Nephron progenitor cell (in vitro differentiated cells): Measurements from ENCODE around the gene RAD51B.

Source experiments
- DNase-seq: peaks from one replicate; pipeline ENCODE4 v3.0.0; 2021
- H3K27ac Mint-ChIP-seq: 2 replicates; pipeline ENCODE4 v1.8.0; 2021; ENCODE audit warnings: mild to moderate bottlenecking, moderate library complexity, mixed read lengths
- H3K27me3 Mint-ChIP-seq: 2 replicates; pipeline ENCODE4 v1.8.0; 2021; ENCODE audit warnings: mild to moderate bottlenecking, low read depth, mixed read lengths; ENCODE audit not compliant: poor library complexity
- H3K36me3 Mint-ChIP-seq: 2 replicates; pipeline ENCODE4 v1.8.0; 2021; ENCODE audit warnings: low read depth, mixed read lengths
- H3K4me1 Mint-ChIP-seq: 2 replicates; pipeline ENCODE4 v1.8.0; 2021; ENCODE audit warnings: mixed read lengths
- H3K4me3 Mint-ChIP-seq: 2 replicates; pipeline ENCODE4 v1.8.0; 2021; ENCODE audit warnings: mild to moderate bottlenecking, moderate library complexity, mixed read lengths
- H3K9me3 Mint-ChIP-seq: 2 replicates; pipeline ENCODE4 v1.8.0; 2021; ENCODE audit warnings: mild to moderate bottlenecking, moderate library complexity, mixed read lengths
- TF ChIP-seq, protein P1 (sequence below): fragments of 200-600 bp; sonication (generic); IDR thresholded peaks from 2 replicates; pipeline ENCODE4 v1.5.0; 2021; ENCODE audit warnings: antibody characterized with exemption

RAD51B gene

DNA sequence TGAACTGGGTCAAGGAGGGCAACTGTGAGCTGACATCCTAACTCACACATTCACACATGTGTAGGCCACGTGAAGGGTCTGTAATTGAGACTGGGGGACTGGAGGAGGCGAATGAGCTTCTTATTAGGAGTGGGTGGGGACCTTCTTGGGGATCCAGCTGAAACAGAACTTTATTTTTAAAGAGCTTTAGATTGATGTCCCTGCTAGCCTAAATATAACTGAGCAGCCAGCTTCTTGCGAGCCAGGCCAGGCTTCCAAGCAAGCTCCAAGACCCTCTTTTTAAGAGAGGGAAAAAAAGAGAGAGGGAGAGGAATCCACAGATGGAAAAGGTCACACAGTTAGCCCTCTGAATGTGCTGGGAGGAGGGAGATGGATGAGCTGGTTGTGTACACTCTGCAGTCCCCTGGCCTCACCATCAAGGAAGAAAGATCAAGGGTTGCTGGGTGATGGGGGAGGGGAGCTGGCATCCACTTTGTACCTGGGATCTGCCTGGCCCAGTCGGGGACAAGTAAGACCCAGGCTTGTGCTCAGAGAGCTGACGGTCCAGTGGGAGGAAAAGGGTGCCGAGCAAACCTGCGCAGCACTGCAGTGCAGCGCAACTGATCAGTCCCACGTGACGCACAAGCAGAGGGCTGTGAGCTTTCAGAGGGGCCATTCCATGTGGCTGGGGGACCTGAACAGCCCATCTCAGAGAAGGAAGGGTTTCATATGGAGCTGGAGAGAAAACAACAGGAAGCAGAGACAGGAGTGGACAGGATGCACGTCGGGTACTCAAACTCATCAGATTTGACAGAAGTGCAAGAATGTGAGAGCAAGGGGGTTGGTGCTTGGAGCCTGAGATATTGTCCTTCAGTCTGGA, 818.8 kb downstream of the RAD51B start:
- TF ChIP-seq, protein P1, sequence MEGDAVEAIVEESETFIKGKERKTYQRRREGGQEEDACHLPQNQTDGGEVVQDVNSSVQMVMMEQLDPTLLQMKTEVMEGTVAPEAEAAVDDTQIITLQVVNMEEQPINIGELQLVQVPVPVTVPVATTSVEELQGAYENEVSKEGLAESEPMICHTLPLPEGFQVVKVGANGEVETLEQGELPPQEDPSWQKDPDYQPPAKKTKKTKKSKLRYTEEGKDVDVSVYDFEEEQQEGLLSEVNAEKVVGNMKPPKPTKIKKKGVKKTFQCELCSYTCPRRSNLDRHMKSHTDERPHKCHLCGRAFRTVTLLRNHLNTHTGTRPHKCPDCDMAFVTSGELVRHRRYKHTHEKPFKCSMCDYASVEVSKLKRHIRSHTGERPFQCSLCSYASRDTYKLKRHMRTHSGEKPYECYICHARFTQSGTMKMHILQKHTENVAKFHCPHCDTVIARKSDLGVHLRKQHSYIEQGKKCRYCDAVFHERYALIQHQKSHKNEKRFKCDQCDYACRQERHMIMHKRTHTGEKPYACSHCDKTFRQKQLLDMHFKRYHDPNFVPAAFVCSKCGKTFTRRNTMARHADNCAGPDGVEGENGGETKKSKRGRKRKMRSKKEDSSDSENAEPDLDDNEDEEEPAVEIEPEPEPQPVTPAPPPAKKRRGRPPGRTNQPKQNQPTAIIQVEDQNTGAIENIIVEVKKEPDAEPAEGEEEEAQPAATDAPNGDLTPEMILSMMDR = no peak
- Mint-ChIP-seq H3K27ac (no peak overlapping the region), H3K4me3 (no peak overlapping the region), H3K4me1 (no peaks in the 10 kb centered on the region), H3K27me3 (peaks cover 2% of the 10 kb centered on the region), H3K36me3 (peaks cover 31% of the 10 kb centered on the region), H3K9me3 (peaks cover 34% of the 10 kb centered on the region)
- no peak for DNase-seq

DNA sequence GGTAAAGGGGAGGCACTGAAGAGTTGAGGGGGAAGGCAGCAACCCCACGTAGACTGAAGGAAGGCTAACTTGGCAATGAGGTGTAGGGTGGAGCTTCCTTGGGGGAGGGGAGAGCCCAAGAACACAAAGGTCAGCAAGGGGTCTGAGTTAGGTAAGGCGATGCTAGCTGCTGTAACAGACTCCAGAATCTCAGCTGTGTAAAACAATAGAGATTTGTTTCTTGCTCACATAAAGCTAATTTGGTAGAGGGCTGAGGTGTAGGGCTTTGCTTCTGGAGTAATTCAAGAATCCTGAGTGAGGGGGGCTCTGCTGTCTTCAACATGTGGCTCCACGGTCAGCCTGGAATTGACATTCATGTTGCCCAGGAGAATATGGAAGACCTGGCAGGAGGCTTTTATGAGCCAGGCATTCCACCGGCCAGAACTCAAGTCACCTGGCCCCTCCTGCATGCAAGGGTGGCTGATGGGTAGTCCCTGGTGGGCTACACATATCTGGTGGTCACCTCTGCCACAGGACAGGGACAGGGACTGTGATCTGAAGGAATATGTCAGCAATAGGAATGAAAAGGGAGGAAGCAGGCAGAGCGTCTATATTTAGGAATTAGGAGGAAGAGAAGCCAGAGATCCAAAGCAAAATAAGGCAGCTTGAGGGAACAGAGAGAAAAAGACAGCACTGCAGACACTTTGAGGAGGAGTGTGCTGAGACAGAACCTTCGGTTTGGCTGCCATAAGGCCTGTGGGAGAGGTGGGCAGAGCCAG, 819.6 kb downstream of the RAD51B start:
- peaks cover 39% of the 10 kb centered on the region for H3K36me3 Mint-ChIP-seq
- no peak overlapping the region for H3K4me3 Mint-ChIP-seq
- no peak for DNase-seq
- peaks cover 42% of the 10 kb centered on the region for H3K9me3 Mint-ChIP-seq
- H3K27me3 Mint-ChIP-seq = peaks cover 6% of the 10 kb centered on the region
- H3K27ac Mint-ChIP-seq = no peak overlapping the region
- TF ChIP-seq, protein P1 = no peak
- no peaks in the 10 kb centered on the region for H3K4me1 Mint-ChIP-seq

DNA sequence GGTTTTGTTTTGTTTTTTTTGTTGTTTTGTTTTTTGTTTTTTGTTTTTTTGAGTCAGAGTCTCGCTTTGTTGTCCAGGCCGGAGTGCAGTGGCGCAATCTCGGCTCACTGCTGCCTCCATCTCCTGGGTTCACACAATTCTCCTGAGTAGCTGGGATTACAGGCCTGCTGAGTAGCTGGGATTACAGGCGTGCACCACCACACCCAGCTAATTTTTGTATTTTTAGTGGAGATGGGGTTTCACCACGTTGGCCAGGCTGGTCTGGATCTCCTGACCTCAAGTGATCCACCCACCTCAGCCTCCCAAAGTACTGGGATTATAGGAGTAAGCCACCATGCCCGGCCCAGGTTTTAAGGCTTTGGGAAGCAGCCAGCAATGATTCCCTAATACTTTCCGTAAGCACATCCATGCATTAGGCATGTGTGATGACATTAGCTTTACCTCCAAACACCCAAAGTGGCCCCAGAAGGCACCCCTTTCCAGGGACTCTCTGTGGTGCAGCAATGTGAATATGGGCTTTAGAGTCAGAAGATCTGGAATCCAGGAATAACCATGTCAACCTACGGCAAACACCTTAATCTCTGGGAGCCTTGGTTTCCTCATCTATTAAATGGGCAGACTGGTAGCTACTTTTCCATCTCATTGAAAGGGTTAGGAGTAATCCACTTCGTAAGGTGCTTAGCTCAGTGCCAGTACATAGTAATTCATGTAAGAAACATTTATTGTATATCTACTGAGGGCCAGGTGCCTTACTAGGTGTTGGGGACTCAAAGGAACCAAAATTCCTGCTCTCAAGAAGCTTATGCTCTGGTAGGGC, 820.4 kb downstream of the RAD51B start:
- H3K36me3 Mint-ChIP-seq = peaks cover 46% of the 10 kb centered on the region

DNA sequence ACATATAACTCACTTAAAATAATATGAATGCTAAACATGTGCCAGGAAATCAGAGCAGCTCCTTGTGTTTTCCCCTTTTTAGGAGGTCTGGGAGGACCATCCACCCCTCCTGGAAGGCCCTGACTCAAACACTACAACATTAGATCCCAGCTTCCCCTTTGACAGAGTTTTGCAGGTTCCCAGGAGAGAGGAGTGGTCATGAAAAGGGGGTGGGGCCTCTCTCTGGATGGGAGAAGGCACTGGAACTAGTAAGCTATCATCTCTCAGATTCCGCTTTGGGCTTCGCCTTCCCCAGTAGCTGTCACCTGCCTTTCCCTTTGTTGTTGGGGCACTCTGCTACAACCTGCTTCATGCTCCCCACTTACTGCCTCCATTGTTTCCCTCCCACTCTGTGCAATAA, 824.1 kb downstream of the RAD51B start:
- DNase-seq = no peak
- H3K27ac Mint-ChIP-seq = peak overlapping the region; percentile 8
- H3K4me1 Mint-ChIP-seq = peaks cover 12% of the 10 kb centered on the region
- TF ChIP-seq, protein P1 = no peak
- H3K27me3 Mint-ChIP-seq = peaks cover 6% of the 10 kb centered on the region
- H3K9me3 Mint-ChIP-seq = peaks cover 53% of the 10 kb centered on the region
- no peak overlapping the region for H3K4me3 Mint-ChIP-seq
- peaks cover 48% of the 10 kb centered on the region for H3K36me3 Mint-ChIP-seq

More for the DNA sequence above, 820.4 kb downstream of the RAD51B start:
- no peak overlapping the region for H3K27ac Mint-ChIP-seq
- TF ChIP-seq, protein P1 = no peak
- H3K4me1 Mint-ChIP-seq = no peaks in the 10 kb centered on the region
- H3K4me3 Mint-ChIP-seq = no peak overlapping the region
- no peak for DNase-seq
- peaks cover 6% of the 10 kb centered on the region for H3K27me3 Mint-ChIP-seq
- H3K9me3 Mint-ChIP-seq = peaks cover 50% of the 10 kb centered on the region

DNA sequence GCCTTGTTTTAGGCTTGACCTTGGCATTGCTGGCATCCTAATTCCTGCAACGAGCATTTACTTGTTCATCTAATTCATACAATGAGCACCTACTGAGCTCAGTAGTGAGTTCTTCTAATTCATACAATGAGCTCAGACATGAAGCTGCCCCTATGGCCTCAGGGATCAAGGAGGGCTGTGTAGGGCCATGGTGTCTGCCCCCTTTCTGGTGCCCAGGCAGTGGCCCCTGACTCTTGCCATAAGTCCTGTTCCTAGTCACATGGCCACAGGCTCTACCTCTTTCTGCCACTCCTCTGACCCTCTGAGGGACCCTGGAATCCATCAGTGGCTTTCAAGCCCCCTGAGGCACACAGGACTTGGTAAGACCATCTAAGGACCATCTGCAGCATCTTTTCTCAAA, 824.5 kb downstream of the RAD51B start:
- Mint-ChIP-seq H3K36me3 (peaks cover 48% of the 10 kb centered on the region), H3K4me3 (no peak overlapping the region), H3K27me3 (peaks cover 6% of the 10 kb centered on the region), H3K9me3 (peaks cover 53% of the 10 kb centered on the region), H3K27ac (peak overlapping the region; percentile 8), H3K4me1 (peaks cover 16% of the 10 kb centered on the region)
- TF ChIP-seq, protein P1 = no peak
- no peak for DNase-seq
